ENCODE results near the gene PCSK9. TPM values are rescaled to one million over a fixed set of nuclear protein-coding genes. Genes with fewer than 3 reads are reported as not detected.

Gene PCSK9
- total RNA-seq, 1 donor from 2014 or later, result 23.7 TPM

- peaks cover 4% of the 10 kb centered on the region for H3K4me1 Mint-ChIP-seq
Measured at GRCh38 chr1:55010887-55011217, 28.5 kb upstream of the PCSK9 start.

GRCh38 chr1:55012661-55013060 lies 26.7 kb upstream of the PCSK9 start:
- Mint-ChIP-seq H3K27me3 (ENCODE audit: low read depth) (peaks cover 10% of the 10 kb centered on the region), H3K4me1 (peaks cover 2% of the 10 kb centered on the region), H3K36me3 (ENCODE audit: low read depth) (no peaks in the 10 kb centered on the region), H3K4me3 (no peak overlapping the region), H3K27ac (ENCODE audit: unreplicated experiment) (no peak overlapping the region), H3K9me3 (no peaks in the 10 kb centered on the region)
- TF ChIP-seq CTCF (conservative IDR thresholded peaks at IDR 0.05), result no peak
- no peak for DNase-seq (ENCODE audit: low read depth, low spot score)

More at GRCh38 chr1:55010887-55011217, 28.5 kb upstream of the PCSK9 start:
- H3K4me3 Mint-ChIP-seq, result no peak overlapping the region
- H3K27ac Mint-ChIP-seq (ENCODE audit: unreplicated experiment), result no peak overlapping the region
- H3K27me3 Mint-ChIP-seq (ENCODE audit: low read depth), result peaks cover 7% of the 10 kb centered on the region
- H3K36me3 Mint-ChIP-seq (ENCODE audit: low read depth), result no peaks in the 10 kb centered on the region
- no peak for DNase-seq (ENCODE audit: low read depth, low spot score)
- no peak for TF ChIP-seq CTCF (conservative IDR thresholded peaks at IDR 0.05)
- H3K9me3 Mint-ChIP-seq, result no peaks in the 10 kb centered on the region

GRCh38 chr1:55015123-55015522 lies 24.2 kb upstream of the PCSK9 start:
- no peak for DNase-seq (ENCODE audit: low read depth, low spot score)
- H3K4me1 Mint-ChIP-seq, result no peaks in the 10 kb centered on the region
- H3K27me3 Mint-ChIP-seq (ENCODE audit: low read depth), result peaks cover 10% of the 10 kb centered on the region
- no peak overlapping the region for H3K27ac Mint-ChIP-seq (ENCODE audit: unreplicated experiment)
- no peaks in the 10 kb centered on the region for H3K9me3 Mint-ChIP-seq
- TF ChIP-seq CTCF (conservative IDR thresholded peaks at IDR 0.05), result no peak
- H3K4me3 Mint-ChIP-seq, result no peak overlapping the region
- no peaks in the 10 kb centered on the region for H3K36me3 Mint-ChIP-seq (ENCODE audit: low read depth)

GRCh38 chr1:55015731-55016620 lies 23.4 kb upstream of the PCSK9 start:
- no peak for TF ChIP-seq CTCF (conservative IDR thresholded peaks at IDR 0.05)
- H3K27me3 Mint-ChIP-seq (ENCODE audit: low read depth), result peaks cover 10% of the 10 kb centered on the region
- no peak overlapping the region for H3K4me3 Mint-ChIP-seq

GRCh38 chr1:55018395-55018794 lies 21.0 kb upstream of the PCSK9 start:
- Mint-ChIP-seq H3K27me3 (ENCODE audit: low read depth) (peaks cover 10% of the 10 kb centered on the region), H3K27ac (ENCODE audit: unreplicated experiment) (no peak overlapping the region), H3K9me3 (no peaks in the 10 kb centered on the region), H3K4me3 (no peak overlapping the region), H3K36me3 (ENCODE audit: low read depth) (no peaks in the 10 kb centered on the region), H3K4me1 (no peaks in the 10 kb centered on the region)
- no peak for TF ChIP-seq CTCF (conservative IDR thresholded peaks at IDR 0.05)
- DNase-seq (ENCODE audit: low read depth, low spot score), result no peak

More at GRCh38 chr1:55015731-55016620, 23.4 kb upstream of the PCSK9 start:
- H3K9me3 Mint-ChIP-seq, result no peaks in the 10 kb centered on the region
- no peak overlapping the region for H3K27ac Mint-ChIP-seq (ENCODE audit: unreplicated experiment)
- no peaks in the 10 kb centered on the region for H3K36me3 Mint-ChIP-seq (ENCODE audit: low read depth)
- H3K4me1 Mint-ChIP-seq, result no peaks in the 10 kb centered on the region
- DNase-seq (ENCODE audit: low read depth, low spot score), result no peak
